Right ventricle myocardium inferior (tissue), 1 donor: ENCODE results near the gene GATA1. TPM values are rescaled to one million over a fixed set of nuclear protein-coding genes. Genes with fewer than 3 reads are reported as not detected.

Source experiments
- ATAC-seq: fragments of 200-7000 bp; cut with Tn5 transposase; one replicate; pipeline ENCODE4 v1.9.1; 2020; ENCODE audit warnings: mild to moderate bottlenecking, moderate library complexity
- DNase-seq: peaks from one replicate; pipeline ENCODE4 v3.0.0; 2021; ENCODE audit errors: missing footprints
- intact Hi-C: fragments of 100-400 bp; cut with DNase I; formaldehyde crosslinking; loops from one replicate; pipeline ENCODE4 v1.11.0; 2022
- total RNA-seq: library from RNA; stranded (reverse); fragmentation: NEBNext Ultra II Directional; extraction: Animal tissue kit (Norgen Biotek cat#: 25700); gene quantifications from one replicate; pipeline ENCODE4 v1.2.1, GENCODE V29; 2021
- donor health status: DM: no; HTN: yes; CAD: no; lungs with severe emphysema.

Gene GATA1
- total RNA-seq, 1 donor from 2014 or later, result 0.16 TPM

GRCh38 chrX:48831136-48831908 is 44.9 kb downstream of the GATA1 start:
- intact Hi-C loops, result no loop called here
- no peak for ATAC-seq
- DNase-seq, result no peak

GRCh38 chrX:48831909-48832291 is 45.5 kb downstream of the GATA1 start:
- DNase-seq, result no peak
- no peak for ATAC-seq
- intact Hi-C loops, result no loop called here

- ATAC-seq (no peak), DNase-seq (no peak)
- intact Hi-C loops, result no loop called here
Measured at GRCh38 chrX:48833542-48834138, 47.2 kb downstream of the GATA1 start.

- intact Hi-C loops, result no loop called here
- DNase-seq (no peak), ATAC-seq (no peak)
Measured at GRCh38 chrX:48834383-48834709, 48.0 kb downstream of the GATA1 start.

GRCh38 chrX:48835524-48836329 is 49.3 kb downstream of the GATA1 start, which contains the start of gene PCSK1N:
PCSK1N (minus strand) TSS chrX:48835610; CDS start chrX:48835532, 78 bp downstream.
- intact Hi-C loops, result no loop called here
- ATAC-seq (no peak), DNase-seq (no peak)

- DNase-seq, result no peak
- intact Hi-C loops, result no loop called here
- ATAC-seq, result no peak
Measured at GRCh38 chrX:48839686-48840085, 53.3 kb downstream of the GATA1 start.

Other genes starting within 250 kb of the GATA1 start
- gene TBC1D25, start 246.9 kb upstream of the GATA1 start, total RNA-seq, result 20.5 TPM
- 113 TPM for gene RBM3, start 212.1 kb upstream of the GATA1 start, total RNA-seq
- gene WDR13, start 189.1 kb upstream of the GATA1 start, total RNA-seq, result 170 TPM
- 4.4 TPM for gene WAS, start 102.8 kb upstream of the GATA1 start, total RNA-seq
- gene SUV39H1, start 89.9 kb upstream of the GATA1 start, total RNA-seq, result 2.2 TPM
- not detected for gene GLOD5, start 24.8 kb upstream of the GATA1 start, total RNA-seq
- 37.3 TPM for gene HDAC6, start 15.5 kb downstream of the GATA1 start, total RNA-seq
- gene ERAS, start 39.9 kb downstream of the GATA1 start, total RNA-seq, result not detected
- not detected for gene PCSK1N, start 49.0 kb downstream of the GATA1 start, total RNA-seq
- 80.5 TPM for gene TIMM17B, start 111.2 kb downstream of the GATA1 start, total RNA-seq
- 58.6 TPM for gene PQBP1, start 111.3 kb downstream of the GATA1 start, total RNA-seq
- 11.6 TPM for gene SLC35A2, start 125.1 kb downstream of the GATA1 start, total RNA-seq
- 3.2 TPM for gene PIM2, start 132.4 kb downstream of the GATA1 start, total RNA-seq
- gene OTUD5, start 171.0 kb downstream of the GATA1 start, total RNA-seq, result 19.8 TPM
- 0.68 TPM for gene KCND1, start 185.3 kb downstream of the GATA1 start, total RNA-seq
- 20.1 TPM for gene GRIPAP1, start 215.7 kb downstream of the GATA1 start, total RNA-seq